ENCODE measurements around the gene ZFR. TPM values are rescaled to one million over a fixed set of nuclear protein-coding genes. Genes with fewer than 3 reads are reported as not detected.
"Not testable (repeated sequence)": the region's sequence is repeated elsewhere in the genome, so short reads cannot be mapped to it uniquely, and the experiment has no call there.

The ZFR gene
- total RNA-seq, 1 experiment from 2014 or later: 72.7 TPM

DNA sequence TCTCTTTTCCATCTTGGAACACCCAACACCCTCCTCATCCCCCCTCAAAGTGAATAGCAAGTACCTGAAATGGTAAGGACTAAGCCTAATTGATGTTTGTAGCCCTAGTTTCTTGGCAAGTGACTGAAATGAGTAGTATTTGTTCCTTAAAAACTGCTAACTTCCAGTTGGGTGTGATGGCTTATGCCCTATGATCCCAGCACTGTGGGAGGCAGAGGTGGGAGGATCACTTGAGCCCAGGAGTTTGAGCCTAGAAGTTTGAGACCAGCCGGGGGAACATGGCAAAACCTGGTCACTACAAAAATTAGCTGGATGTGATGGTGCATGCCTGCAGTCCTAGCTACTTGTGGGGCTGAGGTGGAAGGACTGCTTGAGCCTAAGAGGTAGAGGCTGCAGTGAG is 44.1 kb downstream of the ZFR start:
- no peak overlapping the region for H3K4me3 ChIP-seq (ENCODE audit: low read depth in 2 of 2, low read length in 2 of 2)
- in situ Hi-C loops (cut with HindIII; ENCODE audit: low pct_unique_long_range_greater_than_20kb, low sequenced_read_pairs) (no loop called here), intact Hi-C loops (cut with micrococcal nuclease; ENCODE audit: unreplicated experiment) (no loop called here)
- BruUV-seq (replicated peaks): no TSS peak
- DNase-seq (ENCODE audit: low read depth, low spot score): no peak
- no peaks in the 10 kb centered on the region for H3K27me3 ChIP-seq (ENCODE audit: control insufficient read depth, insufficient read depth, low read length)
- H3K27ac ChIP-seq (ENCODE audit: low read length): no peak overlapping the region
- no peaks in the 10 kb centered on the region for H3K9me3 ChIP-seq (ENCODE audit: control insufficient read depth, insufficient read depth, low read depth, low read length)
- CTCF ChIA-PET: no interaction called here
- TF ChIP-seq TCF7L2 (IDR thresholded peaks at IDR 0.05; ENCODE audit: low read depth, low read length) (no peak), SIN3A (IDR thresholded peaks at IDR 0.05; ENCODE audit: borderline replicate concordance, insufficient read depth, low read depth, low read length) (no peak), REST (IDR thresholded peaks at IDR 0.05; ENCODE audit: insufficient read depth in 1 of 2, low read depth in 2 of 2, low read length in 1 of 2) (no peak), POLR2AphosphoS5 (IDR thresholded peaks at IDR 0.05; ENCODE audit: low read depth, low read length) (no peak)
- TF ChIP-seq, protein P1, sequence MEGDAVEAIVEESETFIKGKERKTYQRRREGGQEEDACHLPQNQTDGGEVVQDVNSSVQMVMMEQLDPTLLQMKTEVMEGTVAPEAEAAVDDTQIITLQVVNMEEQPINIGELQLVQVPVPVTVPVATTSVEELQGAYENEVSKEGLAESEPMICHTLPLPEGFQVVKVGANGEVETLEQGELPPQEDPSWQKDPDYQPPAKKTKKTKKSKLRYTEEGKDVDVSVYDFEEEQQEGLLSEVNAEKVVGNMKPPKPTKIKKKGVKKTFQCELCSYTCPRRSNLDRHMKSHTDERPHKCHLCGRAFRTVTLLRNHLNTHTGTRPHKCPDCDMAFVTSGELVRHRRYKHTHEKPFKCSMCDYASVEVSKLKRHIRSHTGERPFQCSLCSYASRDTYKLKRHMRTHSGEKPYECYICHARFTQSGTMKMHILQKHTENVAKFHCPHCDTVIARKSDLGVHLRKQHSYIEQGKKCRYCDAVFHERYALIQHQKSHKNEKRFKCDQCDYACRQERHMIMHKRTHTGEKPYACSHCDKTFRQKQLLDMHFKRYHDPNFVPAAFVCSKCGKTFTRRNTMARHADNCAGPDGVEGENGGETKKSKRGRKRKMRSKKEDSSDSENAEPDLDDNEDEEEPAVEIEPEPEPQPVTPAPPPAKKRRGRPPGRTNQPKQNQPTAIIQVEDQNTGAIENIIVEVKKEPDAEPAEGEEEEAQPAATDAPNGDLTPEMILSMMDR (IDR thresholded peaks at IDR 0.05): no peak
- H3K36me3 ChIP-seq (ENCODE audit: control insufficient read depth, insufficient read depth, low read length): peaks cover 60% of the 10 kb centered on the region
- no peaks in the 10 kb centered on the region for H3K4me1 ChIP-seq (ENCODE audit: control insufficient read depth, insufficient read depth, low read length)
- ATAC-seq: no peak
- POLR2A ChIA-PET: no interaction called here

DNA sequence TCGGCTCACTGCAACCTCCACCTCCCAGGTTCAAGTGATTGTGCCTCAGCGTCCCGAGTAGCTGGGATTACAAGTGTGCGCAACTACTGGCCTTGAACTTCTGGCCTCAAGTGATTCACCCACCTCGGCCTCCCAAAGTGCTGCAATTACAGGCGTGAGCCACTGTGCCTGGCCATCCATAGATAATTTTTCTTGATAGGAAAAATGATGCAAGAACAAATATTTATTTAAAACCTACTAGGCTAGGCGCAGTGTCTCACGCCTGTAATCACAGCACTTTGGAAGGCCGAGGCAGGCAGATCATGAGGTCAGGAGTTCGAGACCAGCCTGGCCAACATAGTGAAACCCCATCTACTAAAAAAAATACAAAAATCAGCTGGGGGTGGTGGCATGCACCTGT is 45.8 kb downstream of the ZFR start:
- intact Hi-C loops (cut with micrococcal nuclease; ENCODE audit: unreplicated experiment); ATAC-seq; H3K4me1 ChIP-seq (ENCODE audit: control insufficient read depth, insufficient read depth, low read length); CTCF ChIA-PET; H3K27ac ChIP-seq (ENCODE audit: low read length); POLR2A ChIA-PET; BruUV-seq (replicated peaks); H3K9me3 ChIP-seq (ENCODE audit: control insufficient read depth, insufficient read depth, low read depth, low read length); H3K27me3 ChIP-seq (ENCODE audit: control insufficient read depth, insufficient read depth, low read length); H3K4me3 ChIP-seq (ENCODE audit: low read depth in 2 of 2, low read length in 2 of 2); in situ Hi-C loops (cut with HindIII; ENCODE audit: low pct_unique_long_range_greater_than_20kb, low sequenced_read_pairs); DNase-seq (ENCODE audit: low read depth, low spot score): not testable (repeated sequence)
- H3K36me3 ChIP-seq (ENCODE audit: control insufficient read depth, insufficient read depth, low read length): peaks cover 65% of the 10 kb centered on the region

DNA sequence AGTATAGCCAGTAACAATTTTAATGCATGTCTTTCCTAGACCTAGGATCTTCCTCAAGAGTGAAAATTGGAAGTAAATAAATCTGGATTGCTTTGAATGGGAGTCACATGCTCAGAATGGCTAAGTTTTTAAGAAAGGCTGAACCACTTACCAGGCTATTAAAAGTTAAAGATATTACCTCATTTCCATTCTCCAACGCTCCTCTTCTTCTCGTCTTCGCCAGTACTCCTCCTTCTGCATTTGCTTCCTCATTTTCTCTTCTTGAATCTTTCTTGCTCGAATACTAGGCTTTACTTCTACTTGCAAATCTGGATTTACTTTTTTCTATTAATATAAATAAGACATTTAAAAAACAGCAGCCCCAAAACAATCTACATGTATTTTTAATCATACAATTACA is 49.6 kb downstream of the ZFR start:
- CTCF ChIA-PET: no interaction called here
- POLR2A ChIA-PET: no interaction called here
- Histone ChIP-seq H3K9me3 (ENCODE audit: control insufficient read depth, insufficient read depth, low read depth, low read length) (no peaks in the 10 kb centered on the region), H3K27me3 (ENCODE audit: control insufficient read depth, insufficient read depth, low read length) (no peaks in the 10 kb centered on the region), H3K27ac (ENCODE audit: low read length) (no peak overlapping the region), H3K4me1 (ENCODE audit: control insufficient read depth, insufficient read depth, low read length) (no peaks in the 10 kb centered on the region), H3K4me3 (ENCODE audit: low read depth in 2 of 2, low read length in 2 of 2) (no peak overlapping the region), H3K36me3 (ENCODE audit: control insufficient read depth, insufficient read depth, low read length) (peaks cover 47% of the 10 kb centered on the region)
- in situ Hi-C loops (cut with HindIII; ENCODE audit: low pct_unique_long_range_greater_than_20kb, low sequenced_read_pairs): no loop called here
- BruUV-seq (replicated peaks): no TSS peak
- no peak for ATAC-seq
- intact Hi-C loops (cut with micrococcal nuclease; ENCODE audit: unreplicated experiment): no loop called here
- DNase-seq (ENCODE audit: low read depth, low spot score): no peak
- TF ChIP-seq TCF7L2 (IDR thresholded peaks at IDR 0.05; ENCODE audit: low read depth, low read length) (no peak), SIN3A (IDR thresholded peaks at IDR 0.05; ENCODE audit: borderline replicate concordance, insufficient read depth, low read depth, low read length) (no peak)

All from Panc1 (cell line).